SK-N-SH (cell line): ENCODE results near the gene SETX. TPM values are rescaled to one million over a fixed set of nuclear protein-coding genes. Genes with fewer than 3 reads are reported as not detected.
A peak's percentile ranks its signal among the peaks of the same experiment; 100 is the strongest.

Experiments
- CTCF ChIA-PET: fragments of 300-600, 350-600 bp; formaldehyde crosslinking; extraction: SDS; loops from one replicate; lab custom pipeline; 2021; lab: Yijun Ruan, JAX
- POLR2A ChIA-PET: fragments of 350-600 bp; sonication (Branson Sonifier 250); formaldehyde crosslinking; extraction: SDS; loops from one replicate; lab custom pipeline; 2020; ENCODE audit warnings: antibody characterized with exemption, inconsistent platforms; lab: Yijun Ruan, JAX
- DNase-seq: peaks from one replicate; pipeline ENCODE4 v3.0.0; 2012
- H2AFZ ChIP-seq: fragments of 200-600 bp; sonication (generic); 2 replicates; pipeline ENCODE4 v1.8.1; 2016; ENCODE audit warnings: antibody characterized with exemption, mild to moderate bottlenecking, low read depth
- H3F3A ChIP-seq: fragments of 200-600 bp; sonication (generic); replicated peaks from 2 replicates; pipeline ENCODE3; 2016; ENCODE audit warnings: antibody characterized with exemption, mild to moderate bottlenecking; ENCODE audit not compliant: insufficient read depth
- H3K27ac ChIP-seq, 2 experiments: fragments of 200-500 bp in 1 of 2; fragments of 200-600 bp in 1 of 2; sonication (Bioruptor generic) in 1 of 2; sonication (generic), shearing (Covaris generic) in 1 of 2; 2 replicates each; pipeline versions ENCODE4 v1.5.1 to v1.6.1; 2014 to 2016; ENCODE audit warnings: low read depth in 2 of 2, inconsistent platforms in 1 of 2, low read length in 1 of 2, mild to moderate bottlenecking in 1 of 2, mixed read lengths in 1 of 2
- H3K27me3 ChIP-seq: fragments of 200-600 bp; sonication (generic), shearing (Covaris generic); 2 replicates; pipeline ENCODE4 v1.6.1; 2016; ENCODE audit warnings: mixed run types; ENCODE audit not compliant: insufficient read depth
- H3K36me3 ChIP-seq, 2 experiments: fragments of 200-500 bp in 1 of 2; fragments of 200-600 bp in 1 of 2; sonication (Bioruptor generic) in 1 of 2; sonication (generic) in 1 of 2; replicated peaks in 1 of 2; 2 replicates each; pipeline versions ENCODE3 to v1.5.1; 2014 to 2016; ENCODE audit warnings: low read length in 1 of 2, mild to moderate bottlenecking in 1 of 2; ENCODE audit not compliant: insufficient read depth in 2 of 2, control insufficient read depth in 1 of 2
- H3K4me1 ChIP-seq, 2 experiments: fragments of 200-500 bp in 1 of 2; fragments of 200-600 bp in 1 of 2; sonication (Bioruptor generic) in 1 of 2; sonication (generic), shearing (Covaris generic) in 1 of 2; 2 replicates each; pipeline versions ENCODE4 v1.5.1 to v1.6.1; 2014 to 2016; ENCODE audit warnings: low read depth in 1 of 2, low read length in 1 of 2, mixed run types in 1 of 2; ENCODE audit not compliant: insufficient read depth in 2 of 2, control insufficient read depth in 1 of 2
- H3K4me2 ChIP-seq: fragments of 200-600 bp; sonication (generic), shearing (Covaris generic); 2 replicates; pipeline ENCODE4 v1.6.1; 2017; ENCODE audit warnings: mixed run types
- H3K4me3 ChIP-seq, 2 experiments: fragments of 200-500 bp in 1 of 2; fragments of 200-600 bp in 1 of 2; sonication (Bioruptor generic) in 1 of 2; sonication (generic), shearing (Covaris generic) in 1 of 2; 2 replicates each; pipeline versions ENCODE4 v1.5.1 to v1.8.1; 2014 to 2016; ENCODE audit warnings: low read depth in 2 of 2, inconsistent platforms in 1 of 2, low read length in 1 of 2, mild to moderate bottlenecking in 1 of 2, mixed read lengths in 1 of 2, moderate library complexity in 1 of 2
- H3K79me2 ChIP-seq: fragments of 200-600 bp; sonication (generic); 2 replicates; pipeline ENCODE4 v1.8.1; 2017; ENCODE audit warnings: mild to moderate bottlenecking; ENCODE audit not compliant: insufficient read depth
- H3K9ac ChIP-seq: fragments of 200-600 bp; sonication (generic); 2 replicates; pipeline ENCODE4 v1.6.1; 2017; ENCODE audit warnings: mixed run types
- H3K9me2 ChIP-seq: fragments of 200-600 bp; sonication (generic); 2 replicates; pipeline ENCODE4 v1.6.1; 2017; ENCODE audit warnings: mixed run types
- H3K9me3 ChIP-seq: fragments of 200-600 bp; sonication (generic); 2 replicates; pipeline ENCODE4 v1.6.1; 2017; ENCODE audit warnings: mixed run types, mild to moderate bottlenecking, moderate library complexity
- H4K20me1 ChIP-seq: fragments of 200-600 bp; sonication (generic); 2 replicates; pipeline ENCODE4 v1.6.1; 2017; ENCODE audit warnings: mild to moderate bottlenecking, mixed run types; ENCODE audit not compliant: insufficient read depth
- ELF1 ChIP-seq: IDR thresholded peaks from 2 replicates; pipeline ENCODE4 v1.4.0; 2012
- FOSL2 ChIP-seq: IDR thresholded peaks from 2 replicates; pipeline ENCODE4 v1.4.0; 2012; ENCODE audit warnings: low read depth, mild to moderate bottlenecking, moderate library complexity, borderline replicate concordance
- FOXJ3 ChIP-seq: sonication (generic); formaldehyde crosslinking; IDR thresholded peaks from 2 replicates; pipeline ENCODE4 v1.5.1; 2020; ENCODE audit warnings: mild to moderate bottlenecking, missing genetic modification reagents
- IRF3 ChIP-seq: fragments of 150-350 bp; IDR thresholded peaks from 2 replicates; pipeline ENCODE4 v1.6.1; 2016; ENCODE audit warnings: mild to moderate bottlenecking, low read depth, low read length
- MEF2A ChIP-seq: IDR thresholded peaks from 2 replicates; pipeline ENCODE4 v1.4.0; 2012; ENCODE audit warnings: low read depth, borderline replicate concordance
- MXI1 ChIP-seq: IDR thresholded peaks from 2 replicates; pipeline ENCODE4 v1.6.1; 2012; ENCODE audit warnings: mild to moderate bottlenecking, low read depth, low read length, improper control_type of control experiment
- NRF1 ChIP-seq: IDR thresholded peaks from 2 replicates; pipeline ENCODE4 v1.6.1; 2012; ENCODE audit warnings: low read depth, mild to moderate bottlenecking, low read length
- POLR2AphosphoS5 ChIP-seq: IDR thresholded peaks from 2 replicates; pipeline ENCODE4 v1.6.1; 2012; ENCODE audit warnings: low read depth, low read length
- RAD21 ChIP-seq: IDR thresholded peaks from 2 replicates; pipeline ENCODE4 v1.6.1; 2012; ENCODE audit warnings: mild to moderate bottlenecking, low read length
- REST ChIP-seq: IDR thresholded peaks from 2 replicates; pipeline ENCODE4 v1.6.1; 2012; ENCODE audit warnings: mild to moderate bottlenecking, low read depth, low read length, moderate library complexity
- SIN3A ChIP-seq: IDR thresholded peaks from 2 replicates; pipeline ENCODE4 v1.6.1; 2012; ENCODE audit warnings: low read depth, mild to moderate bottlenecking, low read length, moderate library complexity, borderline replicate concordance
- SMC3 ChIP-seq: IDR thresholded peaks from 2 replicates; pipeline ENCODE4 v1.6.1; 2012; ENCODE audit warnings: low read depth, low read length, improper control_type of control experiment
- USF1 ChIP-seq: IDR thresholded peaks from 2 replicates; pipeline ENCODE4 v1.4.0; 2012; ENCODE audit warnings: low read depth, borderline replicate concordance
- WGBS: methylation state at CpG from one replicate; pipeline ENCODE4 v1.1.6; 2017; ENCODE audit warnings: low lambda C conversion rate; 5-methylcytosine and 5-hydroxymethylcytosine counted together
- polyA plus RNA-seq, 3 experiments: library from polyadenylated mRNA; depleted of rRNA; stranded (reverse); fragments of >200 nt; gene quantifications; 2 replicates each; pipeline ENCODE4 v1.2.3, GENCODE V29; 2012

The SETX gene
- polyA plus RNA-seq, 1 of the 3 experiments (the other 2 are of a cell fraction) = 12.3 TPM

- TF ChIP-seq SIN3A (no peak), NRF1 (no peak), MXI1 (no peak), ELF1 (no peak), REST (no peak), FOXJ3 (CRISPR knock-in tag) (no peak)
Measured at GRCh38 chr9:132288966-132289365, 65.8 kb downstream of the SETX start (continued).

GRCh38 chr9:132288361-132288760, 66.4 kb downstream of the SETX start:
- DNase-seq = no peak
- POLR2A ChIA-PET = no interaction called here
- Histone ChIP-seq H3K9me2 (no peaks in the 10 kb centered on the region), H2AFZ (no peak overlapping the region), H3K27ac (peak overlapping the region in 1 of 2 experiments; percentile 60; a peak in 2 of 4 replicates), H3K9me3 (no peaks in the 10 kb centered on the region), H3K36me3 (peaks cover 38 to 65% of the 10 kb centered on the region in 2 experiments), H3K4me1 (0 out of 4 replicates have a peak, but pooled peaks cover 0 to 2% of the 10 kb centered on the region in 2 experiments), H3F3A (peaks cover 22% of the 10 kb centered on the region), H3K4me3 (no peak overlapping the region), H3K27me3 (no peaks in the 10 kb centered on the region), H4K20me1 (peaks cover 21% of the 10 kb centered on the region), H3K79me2 (peaks cover 11% of the 10 kb centered on the region; the same call in 1 of the 2 replicates), H3K4me2 (no peak overlapping the region), H3K9ac (no peak overlapping the region)
- TF ChIP-seq MXI1 = no peak
- no peak for TF ChIP-seq USF1
- peak; percentile 80 for TF ChIP-seq MEF2A
- no peak for TF ChIP-seq SMC3
- peak; percentile 27; the same call in 1 of the 2 replicates for TF ChIP-seq POLR2AphosphoS5
- no peak for TF ChIP-seq IRF3
- no peak for TF ChIP-seq FOSL2
- TF ChIP-seq REST = no peak
- TF ChIP-seq RAD21 = no peak
- CTCF ChIA-PET = interaction anchor here (1.2 to 1.5 kb wide), 2 partner anchors 19 to 27 kb away, joined by 3 read pairs; no protein-coding TSS in a partner anchor
- 0% methylated on average over 1 of the region's 1 CpG for WGBS
